BLaER1 (cell line): ENCODE measurements around the gene LEKR1.

Source experiments
- H3K27ac ChIP-seq: shearing (Covaris generic); formaldehyde crosslinking; 2 replicates; pipeline ENCODE4 v1.8.1; 2022
- H3K27me3 ChIP-seq: shearing (Covaris generic); formaldehyde crosslinking; 2 replicates; pipeline ENCODE4 v1.8.1; 2022
- H3K36me3 ChIP-seq: shearing (Covaris generic); formaldehyde crosslinking; 2 replicates; pipeline ENCODE4 v1.8.1; 2022
- H3K4me1 ChIP-seq: shearing (Covaris generic); formaldehyde crosslinking; 2 replicates; pipeline ENCODE4 v1.8.1; 2022
- H3K4me2 ChIP-seq: shearing (Covaris generic); formaldehyde crosslinking; 2 replicates; pipeline ENCODE4 v1.8.1; 2022
- H3K4me3 ChIP-seq: shearing (Covaris generic); formaldehyde crosslinking; 2 replicates; pipeline ENCODE4 v1.8.1; 2022
- H3K9ac ChIP-seq: shearing (Covaris generic); formaldehyde crosslinking; 2 replicates; pipeline ENCODE4 v1.8.1; 2022
- H3K9me3 ChIP-seq: shearing (Covaris generic); formaldehyde crosslinking; 2 replicates; pipeline ENCODE4 v1.8.1; 2022
- H4K20me1 ChIP-seq: shearing (Covaris generic); formaldehyde crosslinking; 2 replicates; pipeline ENCODE4 v1.8.1; 2022
- Cebpa-rat ChIP-seq: shearing (Covaris generic); IDR thresholded peaks from 2 replicates; pipeline ENCODE4 v1.8.1; 2022

LEKR1 gene

GRCh38 chr3:156834435-156834834 lies 8.3 kb downstream of the LEKR1 start:
- Histone ChIP-seq H3K27me3 (no peaks in the 10 kb centered on the region), H3K9me3 (no peaks in the 10 kb centered on the region), H4K20me1 (no peaks in the 10 kb centered on the region), H3K4me2 (no peak overlapping the region), H3K9ac (no peak overlapping the region), H3K36me3 (no peaks in the 10 kb centered on the region), H3K27ac (no peak overlapping the region), H3K4me1 (no peaks in the 10 kb centered on the region), H3K4me3 (no peak overlapping the region)
- TF ChIP-seq Cebpa-rat = no peak

- Histone ChIP-seq H3K4me1 (no peaks in the 10 kb centered on the region), H3K4me3 (no peak overlapping the region), H3K27ac (no peak overlapping the region), H3K27me3 (no peaks in the 10 kb centered on the region), H4K20me1 (no peaks in the 10 kb centered on the region), H3K36me3 (no peaks in the 10 kb centered on the region), H3K9ac (no peak overlapping the region), H3K4me2 (no peak overlapping the region), H3K9me3 (no peaks in the 10 kb centered on the region)
- no peak for TF ChIP-seq Cebpa-rat
These were observed 8.9 kb downstream of the LEKR1 start for GRCh38 chr3:156834962-156835535.

GRCh38 chr3:156836701-156837100 lies 10.5 kb downstream of the LEKR1 start:
- Histone ChIP-seq H3K27ac (no peak overlapping the region), H3K9ac (no peak overlapping the region), H3K4me3 (no peak overlapping the region), H4K20me1 (no peaks in the 10 kb centered on the region), H3K36me3 (no peaks in the 10 kb centered on the region), H3K27me3 (no peaks in the 10 kb centered on the region), H3K4me1 (no peaks in the 10 kb centered on the region), H3K4me2 (no peak overlapping the region), H3K9me3 (no peaks in the 10 kb centered on the region)
- no peak for TF ChIP-seq Cebpa-rat

DNA sequence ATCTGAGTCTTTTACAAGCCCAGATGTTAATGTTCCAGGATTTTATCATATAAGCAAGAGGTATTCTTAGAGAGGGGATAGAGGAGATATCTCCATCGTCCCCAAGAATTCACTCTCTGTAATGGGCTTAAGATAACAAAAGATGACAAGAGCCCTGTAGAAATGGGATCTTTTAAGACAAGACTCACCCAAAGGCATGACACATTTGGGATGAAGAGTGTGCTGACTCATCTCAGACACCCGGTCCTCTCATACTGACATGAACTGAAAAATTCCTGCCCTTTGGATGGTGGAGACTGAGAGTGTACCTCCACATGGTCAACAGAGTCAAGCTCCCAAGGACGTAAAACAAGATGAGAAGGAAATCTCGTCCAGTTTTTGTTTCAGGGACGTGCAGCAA lies 11.0 kb downstream of the LEKR1 start:
- no peaks in the 10 kb centered on the region for H3K36me3 ChIP-seq
- no peak overlapping the region for H3K4me3 ChIP-seq
- H3K27me3 ChIP-seq = no peaks in the 10 kb centered on the region
- H3K4me1 ChIP-seq = no peaks in the 10 kb centered on the region
- no peak overlapping the region for H3K9ac ChIP-seq
- TF ChIP-seq Cebpa-rat = no peak
- H4K20me1 ChIP-seq = no peaks in the 10 kb centered on the region
- no peak overlapping the region for H3K4me2 ChIP-seq
- H3K27ac ChIP-seq = no peak overlapping the region
- no peaks in the 10 kb centered on the region for H3K9me3 ChIP-seq

DNA sequence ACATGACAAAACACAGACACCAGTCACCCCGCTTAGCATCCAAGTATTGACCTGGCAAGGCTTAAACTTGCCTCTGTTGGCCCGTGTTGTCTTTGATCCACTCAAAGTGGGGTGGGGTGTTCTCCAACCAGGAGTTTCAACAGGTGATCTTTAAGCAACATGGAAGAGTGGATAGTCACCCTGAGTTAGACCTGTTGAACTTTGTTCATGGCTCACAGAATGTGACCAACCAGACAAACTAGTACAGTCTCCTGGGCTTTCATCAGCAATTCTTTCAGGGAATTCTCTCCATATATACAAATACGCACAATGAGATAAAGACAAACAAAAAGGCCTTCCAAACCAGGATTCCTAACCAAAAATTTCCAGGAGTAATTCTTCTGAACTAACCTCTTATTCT lies 11.9 kb downstream of the LEKR1 start:
- Histone ChIP-seq H3K4me1 (no peaks in the 10 kb centered on the region), H3K9me3 (no peaks in the 10 kb centered on the region), H3K4me3 (no peak overlapping the region), H3K27me3 (no peaks in the 10 kb centered on the region), H4K20me1 (no peaks in the 10 kb centered on the region), H3K36me3 (no peaks in the 10 kb centered on the region), H3K4me2 (no peak overlapping the region), H3K27ac (no peak overlapping the region), H3K9ac (no peak overlapping the region)
- TF ChIP-seq Cebpa-rat = no peak

DNA sequence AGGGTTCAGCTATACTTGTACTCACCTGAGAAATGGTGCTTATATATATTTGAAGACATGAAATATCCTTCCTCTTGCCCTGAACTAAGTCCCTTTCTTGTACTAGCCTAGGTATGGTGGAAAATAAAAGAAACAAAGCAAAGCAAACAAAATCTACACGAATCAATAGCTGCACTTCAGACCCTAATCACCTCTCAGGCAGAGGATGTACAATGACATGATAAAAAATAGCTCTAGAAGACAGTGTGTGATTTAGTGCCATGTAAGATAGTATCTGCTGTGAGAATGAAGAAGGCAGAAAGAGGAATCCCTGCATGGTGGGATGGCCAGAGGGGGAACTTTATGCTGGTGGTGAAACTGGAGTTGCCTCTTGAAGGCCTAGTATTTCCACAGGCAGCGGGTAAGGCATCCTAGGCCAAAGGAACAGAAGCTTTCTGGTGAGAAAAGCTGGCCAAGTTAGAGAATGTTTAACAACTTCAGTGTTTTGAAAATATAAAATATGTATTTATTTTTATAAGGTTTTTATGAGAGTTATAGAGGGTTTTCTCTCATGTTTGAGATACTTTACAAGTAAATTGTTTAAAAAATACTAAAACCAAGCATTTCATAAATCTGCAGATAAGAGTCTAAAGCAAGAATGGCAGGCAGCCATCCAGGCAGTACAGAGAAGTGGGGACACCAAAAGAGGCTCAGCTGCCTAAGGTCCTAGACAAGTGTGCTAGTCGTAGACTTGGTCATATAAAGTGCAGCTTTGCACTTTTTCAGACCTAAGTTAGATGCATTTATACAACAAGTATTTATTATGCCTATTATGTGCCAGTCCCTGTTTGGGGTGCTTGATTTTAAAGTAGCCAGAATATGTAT lies 14.9 kb downstream of the LEKR1 start:
- H3K4me1 ChIP-seq = no peaks in the 10 kb centered on the region
- H3K9ac ChIP-seq = no peak overlapping the region
- H3K4me3 ChIP-seq = no peak overlapping the region
- H3K27me3 ChIP-seq = no peaks in the 10 kb centered on the region
- H3K9me3 ChIP-seq = no peaks in the 10 kb centered on the region
- H3K36me3 ChIP-seq = no peaks in the 10 kb centered on the region
- H3K27ac ChIP-seq = no peak overlapping the region
- no peak for TF ChIP-seq Cebpa-rat
- no peak overlapping the region for H3K4me2 ChIP-seq
- no peaks in the 10 kb centered on the region for H4K20me1 ChIP-seq

- Histone ChIP-seq H3K27me3 (no peaks in the 10 kb centered on the region), H4K20me1 (no peaks in the 10 kb centered on the region), H3K27ac (no peak overlapping the region), H3K9ac (no peak overlapping the region), H3K36me3 (no peaks in the 10 kb centered on the region), H3K4me2 (no peak overlapping the region), H3K4me3 (no peak overlapping the region), H3K4me1 (no peaks in the 10 kb centered on the region), H3K9me3 (no peaks in the 10 kb centered on the region)
- no peak for TF ChIP-seq Cebpa-rat
These were observed 17.1 kb downstream of the LEKR1 start for GRCh38 chr3:156843071-156843808.

DNA sequence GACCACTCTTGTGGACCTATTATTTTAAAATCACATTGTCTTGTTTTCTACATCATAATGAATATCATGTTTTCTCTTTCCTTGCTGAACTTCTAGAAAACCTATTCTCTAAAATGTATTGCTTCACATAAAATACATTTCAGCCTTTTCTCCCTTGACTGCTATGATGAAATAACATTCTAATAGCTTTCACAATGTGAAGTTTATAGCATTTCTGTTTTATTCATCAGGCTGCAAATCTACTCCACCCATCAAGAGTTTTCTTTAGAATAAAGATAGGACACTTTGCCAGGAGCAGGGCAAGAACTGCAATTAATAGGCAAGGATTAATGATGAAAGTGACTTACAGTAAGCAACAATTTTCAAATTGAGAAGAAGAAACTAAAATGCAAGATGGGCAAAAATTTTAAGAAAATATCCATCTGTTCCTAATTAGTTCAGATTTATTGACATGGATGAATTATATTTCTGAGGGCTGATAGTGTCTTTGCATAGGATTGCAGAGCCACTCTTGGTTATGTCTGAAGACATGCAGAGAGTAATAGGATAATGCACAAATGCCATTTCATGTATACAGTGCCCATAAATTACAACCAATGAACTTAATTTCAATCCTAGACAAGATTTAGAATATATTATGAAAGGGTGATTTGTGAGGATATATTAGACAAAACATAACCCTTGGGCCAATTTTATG lies 21.7 kb downstream of the LEKR1 start:
- Histone ChIP-seq H3K4me3 (no peak overlapping the region), H3K36me3 (no peaks in the 10 kb centered on the region), H3K4me2 (no peak overlapping the region), H3K4me1 (no peaks in the 10 kb centered on the region), H3K9me3 (no peaks in the 10 kb centered on the region), H3K27ac (no peak overlapping the region), H3K9ac (no peak overlapping the region), H3K27me3 (no peaks in the 10 kb centered on the region), H4K20me1 (no peaks in the 10 kb centered on the region)
- TF ChIP-seq Cebpa-rat = no peak

DNA sequence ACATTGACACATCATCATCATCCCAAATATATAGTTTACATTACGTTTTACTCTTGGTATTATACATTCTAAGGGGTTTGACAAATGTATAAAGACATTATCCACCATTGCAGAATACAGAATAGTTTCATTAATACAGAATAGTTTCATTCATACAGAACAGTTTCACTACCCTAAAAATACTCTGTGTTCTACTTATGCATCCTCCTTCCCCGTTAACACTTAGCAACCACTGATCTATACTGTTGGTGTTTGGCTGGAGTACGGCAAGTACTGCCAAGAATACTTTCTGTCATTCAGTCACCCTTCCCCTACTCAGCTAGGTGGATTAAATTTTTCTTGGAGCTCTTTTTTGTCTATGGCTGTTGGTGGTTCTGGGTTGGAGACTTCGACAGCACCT lies 33.4 kb downstream of the LEKR1 start:
- H3K36me3 ChIP-seq = no peaks in the 10 kb centered on the region
- no peak for TF ChIP-seq Cebpa-rat
- no peaks in the 10 kb centered on the region for H3K27me3 ChIP-seq
- H3K9ac ChIP-seq = no peak overlapping the region
- H3K4me1 ChIP-seq = no peaks in the 10 kb centered on the region
- no peak overlapping the region for H3K4me2 ChIP-seq
- H3K4me3 ChIP-seq = no peak overlapping the region
- no peak overlapping the region for H3K27ac ChIP-seq
- H4K20me1 ChIP-seq = no peaks in the 10 kb centered on the region
- no peaks in the 10 kb centered on the region for H3K9me3 ChIP-seq
